Effector memory CD8-positive, alpha-beta T cell (primary cell): ENCODE measurements around the gene TPST1.
A peak's percentile ranks its signal among the peaks of the same experiment; 100 is the strongest.

ENCODE experiments used
- ATAC-seq: fragments of 150-1000 bp; cut with Tn5 transposase; replicated peaks from 2 replicates; pipeline ENCODE4 v1.10.0; 2021; ENCODE audit warnings: mild to moderate bottlenecking, moderate library complexity
- DNase-seq, 3 experiments: peaks; one replicate each; pipeline ENCODE4 v3.0.0; 2021
- H3K27ac Mint-ChIP-seq, 2 donors: one replicate each; pipeline ENCODE4 v1.8.0; 2022; ENCODE audit warnings: mild to moderate bottlenecking in 2 of 2, mixed read lengths in 2 of 2, moderate library complexity in 2 of 2
- H3K27me3 Mint-ChIP-seq, 2 donors: one replicate each; pipeline ENCODE4 v1.8.0; 2022; ENCODE audit warnings: mixed read lengths in 2 of 2
- H3K36me3 Mint-ChIP-seq: one replicate; pipeline ENCODE4 v1.8.0; 2022; ENCODE audit warnings: mild to moderate bottlenecking, moderate library complexity, mixed read lengths; ENCODE audit not compliant: insufficient read depth
- H3K4me1 Mint-ChIP-seq, 2 donors: one replicate each; pipeline ENCODE4 v1.8.0; 2022; ENCODE audit warnings: low read depth in 2 of 2, mixed read lengths in 2 of 2
- H3K4me3 Mint-ChIP-seq, 2 donors: one replicate each; pipeline ENCODE4 v1.8.0; 2022; ENCODE audit warnings: mild to moderate bottlenecking in 2 of 2, mixed read lengths in 2 of 2, moderate library complexity in 2 of 2
- H3K9me3 Mint-ChIP-seq, 2 donors: one replicate each; pipeline ENCODE4 v1.8.0; 2022; ENCODE audit warnings: mixed read lengths in 2 of 2

Gene TPST1

GRCh38 chr7:66296557-66296956, 91.4 kb downstream of the TPST1 start:
- H3K9me3 Mint-ChIP-seq, result peaks cover 4 to 10% of the 10 kb centered on the region in 2 donors
- no peak for DNase-seq
- no peak for ATAC-seq
- H3K4me1 Mint-ChIP-seq, result peaks cover 0 to 2% of the 10 kb centered on the region in 2 donors
- no peak overlapping the region for H3K4me3 Mint-ChIP-seq
- H3K27ac Mint-ChIP-seq, result no peak overlapping the region
- H3K36me3 Mint-ChIP-seq, result no peaks in the 10 kb centered on the region
- no peaks in the 10 kb centered on the region for H3K27me3 Mint-ChIP-seq

GRCh38 chr7:66297579-66297978, 92.4 kb downstream of the TPST1 start:
- H3K27me3 Mint-ChIP-seq, result no peaks in the 10 kb centered on the region
- ATAC-seq, result no peak
- H3K4me3 Mint-ChIP-seq, result no peak overlapping the region
- no peak overlapping the region for H3K27ac Mint-ChIP-seq
- H3K36me3 Mint-ChIP-seq, result no peaks in the 10 kb centered on the region
- H3K9me3 Mint-ChIP-seq, result peaks cover 4 to 10% of the 10 kb centered on the region in 2 donors
- H3K4me1 Mint-ChIP-seq, result peaks cover 0 to 2% of the 10 kb centered on the region in 2 donors
- no peak for DNase-seq

DNA sequence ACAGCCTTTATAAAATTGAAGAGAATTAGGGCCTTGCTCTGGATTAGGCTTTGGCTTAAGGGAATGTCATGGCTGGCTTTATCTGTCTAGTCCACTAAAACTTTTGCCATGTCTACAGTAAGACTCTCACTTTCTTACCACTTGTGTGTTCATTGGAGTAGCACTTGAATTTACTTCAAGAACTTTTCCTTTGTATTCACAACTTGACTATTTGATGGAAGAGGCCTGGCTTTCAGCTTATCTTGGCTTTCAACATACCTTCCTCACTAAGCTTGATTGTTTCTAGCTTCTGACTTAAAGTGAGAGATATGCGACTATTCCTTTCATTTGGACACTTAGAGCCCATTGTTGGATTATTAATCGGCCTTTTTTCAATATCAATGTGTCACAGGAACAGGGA, 96.1 kb downstream of the TPST1 start:
- no peaks in the 10 kb centered on the region for H3K27me3 Mint-ChIP-seq
- H3K9me3 Mint-ChIP-seq, result peaks cover 4 to 10% of the 10 kb centered on the region in 2 donors
- no peak for DNase-seq
- no peak for ATAC-seq
- H3K36me3 Mint-ChIP-seq, result no peaks in the 10 kb centered on the region
- H3K4me1 Mint-ChIP-seq, result peaks cover 0 to 2% of the 10 kb centered on the region in 2 donors
- H3K4me3 Mint-ChIP-seq, result no peak overlapping the region
- H3K27ac Mint-ChIP-seq, result no peak overlapping the region

- DNase-seq, result no peak
- H3K4me3 Mint-ChIP-seq, result no peak overlapping the region
- H3K27ac Mint-ChIP-seq, result no peak overlapping the region
These were observed 96.6 kb downstream of the TPST1 start for GRCh38 chr7:66301737-66302136.

DNA sequence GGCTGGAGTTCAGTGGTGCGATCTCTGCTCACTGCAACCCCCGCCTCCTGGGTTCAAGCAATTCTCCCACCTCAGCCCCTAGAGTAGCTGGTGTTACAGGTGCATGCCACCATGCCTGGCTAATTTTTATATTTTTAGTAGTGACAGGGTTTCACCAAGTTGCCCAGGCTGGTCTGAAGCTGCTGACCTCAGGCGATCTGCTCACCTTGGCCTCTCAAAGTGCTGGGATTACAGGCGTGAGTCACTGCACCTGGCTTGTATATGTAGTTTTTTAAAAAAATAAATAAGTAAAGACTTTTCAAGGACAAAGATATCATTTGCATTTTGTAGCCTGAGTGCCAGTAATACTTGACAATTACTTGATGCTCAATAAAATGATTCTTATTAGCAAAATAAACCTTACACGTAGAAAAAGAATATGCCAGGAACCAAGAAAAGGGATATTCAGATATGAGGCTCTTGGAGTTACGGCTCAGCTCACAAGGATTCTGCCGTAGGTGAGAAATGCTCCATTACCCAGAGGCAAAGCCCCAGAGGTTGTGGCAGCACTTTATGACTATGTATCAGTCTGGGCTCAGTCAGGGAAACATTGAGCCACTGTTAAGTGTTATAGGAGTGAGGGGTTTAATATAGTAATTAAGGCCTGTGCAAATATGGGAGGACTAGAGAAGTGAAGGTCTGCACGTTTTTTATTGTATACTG, 98.5 kb downstream of the TPST1 start:
- H3K4me1 Mint-ChIP-seq, result no peaks in the 10 kb centered on the region

More at GRCh38 chr7:66301737-66302136, 96.6 kb downstream of the TPST1 start:
- peaks cover 0 to 3% of the 10 kb centered on the region in 2 donors for H3K27me3 Mint-ChIP-seq
- no peak for ATAC-seq
- H3K36me3 Mint-ChIP-seq, result no peaks in the 10 kb centered on the region
- H3K4me1 Mint-ChIP-seq, result no peaks in the 10 kb centered on the region
- peaks cover 4 to 10% of the 10 kb centered on the region in 2 donors for H3K9me3 Mint-ChIP-seq

GRCh38 chr7:66304536-66304935, 99.4 kb downstream of the TPST1 start:
- Mint-ChIP-seq H3K36me3 (no peaks in the 10 kb centered on the region), H3K4me1 (no peaks in the 10 kb centered on the region), H3K4me3 (no peak overlapping the region), H3K9me3 (peaks cover 3 to 6% of the 10 kb centered on the region in 2 donors), H3K27ac (no peak overlapping the region), H3K27me3 (peaks cover 0 to 12% of the 10 kb centered on the region in 2 donors)
- DNase-seq (no peak), ATAC-seq (no peak)

More for the DNA sequence above, 98.5 kb downstream of the TPST1 start:
- DNase-seq (no peak), ATAC-seq (no peak)
- Mint-ChIP-seq H3K4me3 (no peak overlapping the region), H3K36me3 (no peaks in the 10 kb centered on the region), H3K9me3 (peaks cover 4 to 10% of the 10 kb centered on the region in 2 donors), H3K27me3 (peaks cover 0 to 7% of the 10 kb centered on the region in 2 donors), H3K27ac (no peak overlapping the region)

- ATAC-seq, result no peak
- no peaks in the 10 kb centered on the region for H3K36me3 Mint-ChIP-seq
- H3K4me1 Mint-ChIP-seq, result no peaks in the 10 kb centered on the region
- H3K4me3 Mint-ChIP-seq, result no peak overlapping the region
- H3K27me3 Mint-ChIP-seq, result peaks cover 0 to 15% of the 10 kb centered on the region in 2 donors
- no peak overlapping the region for H3K27ac Mint-ChIP-seq
- no peaks in the 10 kb centered on the region for H3K9me3 Mint-ChIP-seq
- no peak for DNase-seq
These were observed 101.1 kb downstream of the TPST1 start for GRCh38 chr7:66306243-66306642.

DNA sequence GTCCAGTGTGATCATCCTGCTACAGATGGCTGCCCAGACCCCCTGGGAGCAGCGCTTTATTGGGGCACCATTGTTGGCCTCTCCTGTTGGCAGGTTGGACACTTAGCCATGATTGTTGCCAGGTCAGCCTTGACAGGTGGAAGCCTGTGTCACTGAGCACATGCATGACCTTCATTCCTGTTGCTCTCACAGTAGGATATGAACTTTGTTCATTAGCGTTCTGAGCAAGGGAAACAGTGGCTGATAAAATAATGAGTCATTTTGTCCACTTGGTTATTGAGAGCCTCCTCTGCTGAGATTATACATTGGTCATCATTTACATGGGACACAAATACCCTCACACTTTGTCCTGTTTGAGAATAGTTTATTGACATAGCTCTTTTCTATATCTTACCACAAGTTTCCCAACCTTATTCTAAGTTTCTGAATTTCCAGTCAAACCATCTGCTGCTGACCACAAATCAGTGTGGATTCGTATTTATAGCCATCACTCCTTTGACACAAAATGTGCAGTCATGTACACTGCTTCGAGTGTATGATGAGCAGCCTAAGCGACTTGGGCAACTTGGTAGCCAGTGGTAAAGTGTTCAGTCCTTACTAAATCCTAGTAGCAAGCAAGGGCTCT, 102.6 kb downstream of the TPST1 start:
- DNase-seq (no peak), ATAC-seq (no peak)
- H3K36me3 Mint-ChIP-seq, result no peaks in the 10 kb centered on the region
- H3K27me3 Mint-ChIP-seq, result peaks cover 0 to 15% of the 10 kb centered on the region in 2 donors
- H3K4me3 Mint-ChIP-seq, result no peak overlapping the region
- no peaks in the 10 kb centered on the region for H3K4me1 Mint-ChIP-seq
- H3K27ac Mint-ChIP-seq, result no peak overlapping the region
- H3K9me3 Mint-ChIP-seq, result no peaks in the 10 kb centered on the region

GRCh38 chr7:66308411-66308810, 103.3 kb downstream of the TPST1 start:
- no peak overlapping the region for H3K27ac Mint-ChIP-seq
- no peaks in the 10 kb centered on the region for H3K4me1 Mint-ChIP-seq

DNA sequence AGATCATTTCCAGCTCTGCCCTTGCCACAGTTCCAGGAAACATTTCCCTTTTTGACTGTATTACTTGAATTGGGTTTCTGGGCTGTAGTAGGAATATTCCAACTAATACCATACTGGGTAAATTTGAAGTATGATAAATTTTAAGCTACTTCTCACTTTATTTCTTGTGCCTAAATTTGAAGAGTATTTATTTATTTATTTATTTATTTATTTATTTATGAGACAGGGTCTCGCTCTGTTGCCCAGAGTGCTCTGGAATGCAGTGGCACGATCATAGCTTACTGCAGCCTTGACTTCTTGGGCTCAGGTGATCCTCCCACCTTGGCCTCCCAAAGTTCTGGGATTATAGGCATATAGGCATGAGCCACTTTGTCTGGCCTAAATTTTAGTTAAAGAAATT, 105.5 kb downstream of the TPST1 start:
- Mint-ChIP-seq H3K27me3 (peaks cover 8 to 32% of the 10 kb centered on the region in 2 donors), H3K27ac (no peak overlapping the region), H3K36me3 (no peaks in the 10 kb centered on the region), H3K4me1 (no peaks in the 10 kb centered on the region), H3K4me3 (no peak overlapping the region), H3K9me3 (no peaks in the 10 kb centered on the region)
- no peak for ATAC-seq
- no peak for DNase-seq

More at GRCh38 chr7:66308411-66308810, 103.3 kb downstream of the TPST1 start:
- DNase-seq (no peak), ATAC-seq (no peak)
- Mint-ChIP-seq H3K4me3 (no peak overlapping the region), H3K27me3 (peaks cover 0 to 15% of the 10 kb centered on the region in 2 donors), H3K9me3 (no peaks in the 10 kb centered on the region), H3K36me3 (no peaks in the 10 kb centered on the region)

DNA sequence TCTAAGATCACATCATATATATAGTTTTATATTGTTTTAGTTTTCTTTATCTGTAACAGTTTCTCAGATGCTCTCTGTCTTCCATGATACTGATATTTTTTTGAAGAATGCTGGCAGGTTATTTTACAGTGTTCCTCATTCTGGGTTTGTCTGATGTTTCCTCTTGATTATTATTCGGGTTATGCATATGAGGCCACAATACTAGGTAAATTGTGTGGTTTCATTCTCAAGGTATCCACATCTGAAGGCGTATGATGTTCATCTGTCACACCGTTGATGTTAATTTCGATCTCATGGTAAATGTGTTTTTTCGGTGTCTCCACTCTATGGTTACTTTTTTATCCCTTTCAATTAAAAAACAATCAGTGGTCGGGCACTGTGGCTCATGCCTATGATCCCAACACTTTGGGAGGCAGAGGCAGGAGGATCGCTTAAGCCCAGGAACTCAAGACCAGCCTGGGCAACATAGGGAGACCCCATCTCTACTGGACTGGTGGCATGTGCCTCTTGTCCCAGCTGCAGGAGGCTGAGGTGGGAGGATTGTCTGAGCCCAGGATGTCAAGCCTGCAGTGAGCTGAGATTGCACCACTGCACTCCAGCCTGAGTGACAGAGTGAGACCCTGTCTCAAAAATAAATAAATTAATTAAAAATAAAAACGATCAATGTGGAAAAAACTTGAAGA, 108.9 kb downstream of the TPST1 start:
- Mint-ChIP-seq H3K36me3 (no peaks in the 10 kb centered on the region), H3K4me1 (no peaks in the 10 kb centered on the region), H3K4me3 (no peak overlapping the region), H3K9me3 (no peaks in the 10 kb centered on the region), H3K27ac (peak overlapping the region in 1 of 2 donors; percentile 24), H3K27me3 (peaks cover 10 to 29% of the 10 kb centered on the region in 2 donors)
- ATAC-seq, result no peak
- DNase-seq, result no peak

DNA sequence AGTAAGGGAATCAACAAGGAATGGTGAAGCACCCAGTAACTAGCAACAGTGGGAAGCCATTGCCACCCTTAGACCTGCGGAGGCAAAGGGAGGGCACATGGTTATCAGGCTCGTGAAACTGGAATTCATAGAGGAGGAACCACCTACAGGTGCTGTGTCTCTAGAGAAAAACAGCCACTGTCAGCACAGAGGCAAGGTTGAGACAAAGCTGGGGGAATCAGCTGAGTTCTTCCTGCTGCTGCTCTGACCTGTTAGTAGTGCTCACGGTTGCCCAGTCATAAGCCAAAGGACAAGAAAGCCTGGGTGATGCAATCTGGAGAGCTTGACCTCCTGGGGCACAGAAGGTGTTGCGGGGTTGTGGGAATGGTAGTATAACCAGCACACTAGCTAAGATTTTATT, 110.1 kb downstream of the TPST1 start:
- no peaks in the 10 kb centered on the region for H3K36me3 Mint-ChIP-seq
- DNase-seq (no peak), ATAC-seq (no peak)
- no peak overlapping the region for H3K27ac Mint-ChIP-seq
- no peaks in the 10 kb centered on the region for H3K9me3 Mint-ChIP-seq
- H3K27me3 Mint-ChIP-seq, result peaks cover 10 to 24% of the 10 kb centered on the region in 2 donors
- no peaks in the 10 kb centered on the region for H3K4me1 Mint-ChIP-seq
- H3K4me3 Mint-ChIP-seq, result no peak overlapping the region

- Mint-ChIP-seq H3K9me3 (no peaks in the 10 kb centered on the region), H3K4me1 (no peaks in the 10 kb centered on the region), H3K27me3 (peaks cover 10 to 15% of the 10 kb centered on the region in 2 donors), H3K36me3 (no peaks in the 10 kb centered on the region), H3K4me3 (no peak overlapping the region), H3K27ac (no peak overlapping the region)
- ATAC-seq (no peak), DNase-seq (no peak)
These were observed 114.4 kb downstream of the TPST1 start for GRCh38 chr7:66319407-66319979.
